Neuron (in vitro differentiated cells): ENCODE data around the gene RPL26.
A peak's percentile ranks its signal among the peaks of the same experiment; 100 is the strongest.

Experiments
- H2AFZ ChIP-seq: one replicate; pipeline ENCODE4 v1.6.1; 2013; ENCODE audit warnings: low read depth, mild to moderate bottlenecking, inconsistent platforms, low read length, moderate library complexity
- H3K27me3 ChIP-seq: one replicate; pipeline ENCODE4 v1.6.1; 2013; ENCODE audit warnings: low read length; ENCODE audit not compliant: insufficient read depth
- H3K36me3 ChIP-seq: one replicate; pipeline ENCODE4 v1.6.1; 2013; ENCODE audit warnings: low read length; ENCODE audit not compliant: insufficient read depth
- H3K4me1 ChIP-seq: one replicate; pipeline ENCODE4 v1.6.1; 2013; ENCODE audit warnings: low read length; ENCODE audit not compliant: insufficient read depth
- H3K4me3 ChIP-seq: 2 replicates; pipeline ENCODE4 v1.5.1; 2013; ENCODE audit warnings: mild to moderate bottlenecking, low read length, moderate library complexity
- H3K9me3 ChIP-seq: one replicate; pipeline ENCODE4 v1.6.1; 2013; ENCODE audit warnings: low read length

The RPL26 gene

GRCh38 chr17:8383143-8383822 is at the start of gene RPL26:
TSS of gene RPL26 (minus strand) at chr17:8383193. CDS start at chr17:8382310, 883 bp downstream.
- Histone ChIP-seq H3K36me3 (peaks cover 36% of the 10 kb centered on the region), H3K27me3 (no peaks in the 10 kb centered on the region), H3K9me3 (no peaks in the 10 kb centered on the region), H2AFZ (peak within 1 kb of the TSS; percentile 98), H3K4me3 (peak within 1 kb of the TSS; percentile 85), H3K4me1 (peaks cover 21% of the 10 kb centered on the region)

- H3K4me3 ChIP-seq, result no peak overlapping the region
- H3K4me1 ChIP-seq, result peaks cover 4% of the 10 kb centered on the region
- H3K27me3 ChIP-seq, result peaks cover 4% of the 10 kb centered on the region
- H2AFZ ChIP-seq, result no peak overlapping the region
- H3K9me3 ChIP-seq, result no peaks in the 10 kb centered on the region
- H3K36me3 ChIP-seq, result no peaks in the 10 kb centered on the region
These were observed 48.0 kb upstream of the RPL26 start for GRCh38 chr17:8430966-8431365.

GRCh38 chr17:8426802-8427201 is 43.8 kb upstream of the RPL26 start:
- H3K9me3 ChIP-seq, result no peaks in the 10 kb centered on the region
- H2AFZ ChIP-seq, result no peak overlapping the region
- no peak overlapping the region for H3K4me3 ChIP-seq
- H3K4me1 ChIP-seq, result peaks cover 7% of the 10 kb centered on the region
- no peaks in the 10 kb centered on the region for H3K36me3 ChIP-seq
- peaks cover 4% of the 10 kb centered on the region for H3K27me3 ChIP-seq

- Histone ChIP-seq H3K9me3 (no peaks in the 10 kb centered on the region), H3K4me1 (peaks cover 7% of the 10 kb centered on the region), H3K4me3 (no peak overlapping the region), H3K27me3 (peaks cover 4% of the 10 kb centered on the region), H2AFZ (no peak overlapping the region), H3K36me3 (no peaks in the 10 kb centered on the region)
These were observed 43.2 kb upstream of the RPL26 start for GRCh38 chr17:8426094-8426720.

- Histone ChIP-seq H2AFZ (no peak overlapping the region), H3K4me1 (peaks cover 7% of the 10 kb centered on the region), H3K9me3 (no peaks in the 10 kb centered on the region), H3K36me3 (no peaks in the 10 kb centered on the region), H3K27me3 (peaks cover 5% of the 10 kb centered on the region), H3K4me3 (no peak overlapping the region)
These were observed 38.6 kb upstream of the RPL26 start for GRCh38 chr17:8421571-8421970.

- Histone ChIP-seq H3K4me3 (no peak overlapping the region), H3K9me3 (no peaks in the 10 kb centered on the region), H3K27me3 (peaks cover 5% of the 10 kb centered on the region), H3K4me1 (peaks cover 3% of the 10 kb centered on the region), H2AFZ (no peak overlapping the region), H3K36me3 (no peaks in the 10 kb centered on the region)
These were observed 37.3 kb upstream of the RPL26 start for GRCh38 chr17:8420041-8420934.

- no peaks in the 10 kb centered on the region for H3K36me3 ChIP-seq
- H2AFZ ChIP-seq, result no peak overlapping the region
- H3K9me3 ChIP-seq, result no peaks in the 10 kb centered on the region
- no peaks in the 10 kb centered on the region for H3K4me1 ChIP-seq
- no peak overlapping the region for H3K4me3 ChIP-seq
- peaks cover 5% of the 10 kb centered on the region for H3K27me3 ChIP-seq
These were observed 36.3 kb upstream of the RPL26 start for GRCh38 chr17:8419305-8419704.

- Histone ChIP-seq H3K4me3 (no peak overlapping the region), H3K9me3 (no peaks in the 10 kb centered on the region), H3K4me1 (no peaks in the 10 kb centered on the region), H3K27me3 (peaks cover 5% of the 10 kb centered on the region), H2AFZ (no peak overlapping the region), H3K36me3 (no peaks in the 10 kb centered on the region)
These were observed 35.5 kb upstream of the RPL26 start for GRCh38 chr17:8418471-8418870.

GRCh38 chr17:8417806-8418205 is 34.8 kb upstream of the RPL26 start:
- H3K27me3 ChIP-seq, result peaks cover 7% of the 10 kb centered on the region
- no peaks in the 10 kb centered on the region for H3K4me1 ChIP-seq
- H3K36me3 ChIP-seq, result no peaks in the 10 kb centered on the region
- H2AFZ ChIP-seq, result no peak overlapping the region
- H3K9me3 ChIP-seq, result no peaks in the 10 kb centered on the region
- no peak overlapping the region for H3K4me3 ChIP-seq

GRCh38 chr17:8413938-8414337 is 30.9 kb upstream of the RPL26 start:
- no peaks in the 10 kb centered on the region for H3K36me3 ChIP-seq
- peaks cover 8% of the 10 kb centered on the region for H3K27me3 ChIP-seq
- H3K4me3 ChIP-seq, result no peak overlapping the region
- H3K9me3 ChIP-seq, result no peaks in the 10 kb centered on the region
- no peak overlapping the region for H2AFZ ChIP-seq
- H3K4me1 ChIP-seq, result no peaks in the 10 kb centered on the region

- Histone ChIP-seq H3K9me3 (no peaks in the 10 kb centered on the region), H3K4me3 (no peak overlapping the region), H3K4me1 (no peaks in the 10 kb centered on the region), H3K36me3 (no peaks in the 10 kb centered on the region), H3K27me3 (peaks cover 8% of the 10 kb centered on the region), H2AFZ (no peak overlapping the region)
These were observed 30.3 kb upstream of the RPL26 start for GRCh38 chr17:8413328-8413727.

- H3K27me3 ChIP-seq, result peaks cover 3% of the 10 kb centered on the region
- no peaks in the 10 kb centered on the region for H3K9me3 ChIP-seq
- H3K36me3 ChIP-seq, result no peaks in the 10 kb centered on the region
- no peak overlapping the region for H3K4me3 ChIP-seq
- no peaks in the 10 kb centered on the region for H3K4me1 ChIP-seq
- H2AFZ ChIP-seq, result no peak overlapping the region
These were observed 29.1 kb upstream of the RPL26 start for GRCh38 chr17:8412089-8412488.

GRCh38 chr17:8410883-8411238 is 27.9 kb upstream of the RPL26 start:
- no peaks in the 10 kb centered on the region for H3K36me3 ChIP-seq
- H2AFZ ChIP-seq, result no peak overlapping the region
- no peaks in the 10 kb centered on the region for H3K4me1 ChIP-seq
- no peak overlapping the region for H3K4me3 ChIP-seq
- peaks cover 3% of the 10 kb centered on the region for H3K27me3 ChIP-seq
- H3K9me3 ChIP-seq, result no peaks in the 10 kb centered on the region
